HEK293T (cell line): ENCODE results near the gene ZFP37.

ENCODE experiments used
- BHLHE40 ChIP-seq: fragments of 450-650 bp; IDR thresholded peaks from 2 replicates; pipeline ENCODE4 v1.6.1; 2016; ENCODE audit warnings: mild to moderate bottlenecking, moderate library complexity, borderline replicate concordance
- CTBP1 ChIP-seq: fragments of 450-650 bp; IDR thresholded peaks from 2 replicates; pipeline ENCODE4 v1.6.1; 2016; ENCODE audit warnings: borderline replicate concordance
- FOXM1 ChIP-seq: fragments of 450-650 bp; IDR thresholded peaks from 2 replicates; pipeline ENCODE4 v1.6.1; 2017; ENCODE audit warnings: mild to moderate bottlenecking, borderline replicate concordance
- L3MBTL2 ChIP-seq: fragments of 450-650 bp; conservative IDR thresholded peaks from 2 replicates; pipeline ENCODE4 v1.6.1; 2016; ENCODE audit warnings: mild to moderate bottlenecking
- LEF1 ChIP-seq: fragments of 450-650 bp; IDR thresholded peaks from 2 replicates; pipeline ENCODE4 v1.6.1; 2017; ENCODE audit warnings: mild to moderate bottlenecking, borderline replicate concordance
- NFRKB ChIP-seq: fragments of 450-650 bp; IDR thresholded peaks from 2 replicates; pipeline ENCODE4 v1.6.1; 2016; ENCODE audit warnings: mild to moderate bottlenecking, moderate library complexity
- SP1 ChIP-seq: fragments of 450-650 bp; IDR thresholded peaks from 2 replicates; pipeline ENCODE4 v1.6.1; 2017
- TARDBP ChIP-seq: fragments of 450-650 bp; IDR thresholded peaks from 2 replicates; pipeline ENCODE4 v1.6.1; 2016
- ZNF384 ChIP-seq: fragments of 450-650 bp; IDR thresholded peaks from 2 replicates; pipeline ENCODE4 v1.6.1; 2016

DNA sequence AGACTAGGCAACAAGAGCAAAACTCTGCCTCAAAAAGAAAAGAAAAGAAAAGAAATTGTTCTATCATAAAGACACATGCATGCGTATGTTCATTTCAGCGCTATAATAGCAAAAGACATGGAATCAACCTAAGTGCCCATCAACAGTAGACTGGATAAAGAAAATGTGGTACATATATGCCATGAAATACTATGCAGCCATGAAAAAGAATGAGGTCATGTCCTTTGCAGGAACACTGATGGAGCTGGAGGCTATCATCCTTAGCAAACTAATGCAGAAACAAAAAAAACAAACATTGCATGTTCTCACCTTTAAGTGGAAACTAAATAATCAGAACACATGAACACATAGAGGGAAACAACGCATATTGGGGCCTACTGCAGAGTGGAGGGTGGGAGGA is 38.3 kb downstream of the ZFP37 start:
- no peak for TF ChIP-seq CTBP1
- TF ChIP-seq SP1 = no peak
- no peak for TF ChIP-seq FOXM1
- no peak for TF ChIP-seq LEF1
- TF ChIP-seq ZNF384 = no peak
- TF ChIP-seq BHLHE40 = no peak
- no peak for TF ChIP-seq L3MBTL2
- no peak for TF ChIP-seq NFRKB
- TF ChIP-seq TARDBP = no peak
